Parathyroid adenoma (tissue), 2 donors: Measurements from ENCODE around the gene BOLA3.

Experiments
- H2AFZ ChIP-seq: fragments of 300-600 bp; sonication (generic); one replicate; pipeline ENCODE4 v1.7.0; 2017; ENCODE audit warnings: antibody characterized with exemption, mild to moderate bottlenecking
- H3K27ac ChIP-seq: fragments of 300-600 bp; sonication (generic); one replicate; pipeline ENCODE4 v1.7.0; 2017
- H3K27me3 ChIP-seq: fragments of 300-600 bp; sonication (generic); one replicate; pipeline ENCODE4 v1.7.0; 2017; ENCODE audit warnings: low read length; ENCODE audit not compliant: control insufficient read depth, insufficient read depth
- H3K36me3 ChIP-seq: fragments of 300-600 bp; sonication (generic); one replicate; pipeline ENCODE4 v1.7.0; 2017; ENCODE audit warnings: low read length; ENCODE audit not compliant: control insufficient read depth, insufficient read depth
- H3K4me1 ChIP-seq: fragments of 300-600 bp; sonication (generic); one replicate; pipeline ENCODE4 v1.7.0; 2017; ENCODE audit warnings: control low read depth
- H3K4me2 ChIP-seq: fragments of 300-600 bp; sonication (generic); one replicate; pipeline ENCODE4 v1.7.0; 2017; ENCODE audit warnings: low read length
- H3K4me3 ChIP-seq: fragments of 300-600 bp; sonication (generic); one replicate; pipeline ENCODE4 v1.7.0; 2017; ENCODE audit warnings: low read depth, low read length
- H3K79me2 ChIP-seq: fragments of 300-600 bp; sonication (generic); one replicate; pipeline ENCODE4 v1.7.0; 2017; ENCODE audit warnings: control low read depth
- H3K9ac ChIP-seq: fragments of 300-600 bp; sonication (generic); one replicate; pipeline ENCODE4 v1.7.0; 2017; ENCODE audit warnings: mild to moderate bottlenecking
- H3K9me3 ChIP-seq: fragments of 300-600 bp; sonication (generic); one replicate; pipeline ENCODE4 v1.7.0; 2017; ENCODE audit warnings: low read length; ENCODE audit not compliant: control insufficient read depth
- CTCF ChIP-seq: fragments of 300-600 bp; sonication (generic); IDR thresholded peaks from one replicate; pipeline ENCODE4 v1.7.0; 2017; ENCODE audit warnings: antibody characterized with exemption, mild to moderate bottlenecking
- donor health status: primary hyperparathyroidism.

Gene BOLA3

DNA sequence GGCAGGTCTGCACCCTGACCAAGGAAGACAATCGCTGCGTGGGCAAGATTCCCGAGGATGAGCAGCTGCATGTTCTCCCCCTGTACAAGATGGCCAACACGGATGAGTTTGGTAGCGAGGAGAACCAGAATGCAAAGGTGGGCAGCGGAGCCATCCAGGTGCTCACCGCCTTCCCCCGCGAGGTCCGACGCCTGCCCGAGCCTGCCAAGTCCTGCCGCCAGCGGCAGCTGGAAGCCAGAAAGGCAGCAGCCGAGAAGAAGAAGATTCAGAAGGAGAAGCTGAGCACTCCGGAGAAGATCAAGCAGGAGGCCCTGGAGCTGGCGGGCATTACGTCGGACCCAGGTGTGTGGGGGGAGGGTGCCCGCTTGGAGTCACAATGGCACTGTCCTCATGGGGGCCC lies 48.4 kb downstream of the BOLA3 start:
- H3K27me3 ChIP-seq, result no peaks in the 10 kb centered on the region
- no peak overlapping the region for H3K4me2 ChIP-seq
- no peak overlapping the region for H3K27ac ChIP-seq
- H3K79me2 ChIP-seq, result no peaks in the 10 kb centered on the region
- H2AFZ ChIP-seq, result no peak overlapping the region
- no peaks in the 10 kb centered on the region for H3K9me3 ChIP-seq
- H3K36me3 ChIP-seq, result no peaks in the 10 kb centered on the region
- no peak overlapping the region for H3K9ac ChIP-seq
- TF ChIP-seq CTCF, result no peak
- H3K4me1 ChIP-seq, result no peaks in the 10 kb centered on the region
- no peak overlapping the region for H3K4me3 ChIP-seq

DNA sequence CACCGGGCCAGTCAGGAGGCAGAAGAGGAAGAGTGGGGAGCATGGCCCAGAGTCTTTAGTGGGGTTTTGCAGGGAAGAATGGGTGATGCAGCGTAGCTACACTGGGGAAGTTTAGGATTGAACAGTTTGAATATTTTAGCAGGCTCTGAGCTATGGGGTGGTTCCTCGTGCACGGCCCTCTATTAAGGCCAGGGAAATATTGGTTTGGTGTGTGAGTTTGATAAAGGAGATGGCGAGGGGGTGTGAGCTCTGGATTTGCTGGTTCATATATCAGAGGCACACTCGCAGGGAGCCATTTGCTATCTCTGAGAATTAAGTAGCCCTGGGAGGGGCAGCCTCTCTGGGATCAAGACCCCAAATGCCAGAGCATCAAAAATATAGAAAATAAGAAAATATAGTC lies 50.1 kb downstream of the BOLA3 start:
- H3K9ac ChIP-seq, result no peak overlapping the region
- H3K9me3 ChIP-seq, result no peaks in the 10 kb centered on the region
- no peak for TF ChIP-seq CTCF
- H3K79me2 ChIP-seq, result no peaks in the 10 kb centered on the region
- no peaks in the 10 kb centered on the region for H3K36me3 ChIP-seq
- H2AFZ ChIP-seq, result no peak overlapping the region
- H3K27me3 ChIP-seq, result no peaks in the 10 kb centered on the region
- no peak overlapping the region for H3K4me3 ChIP-seq
- H3K27ac ChIP-seq, result no peak overlapping the region
- H3K4me1 ChIP-seq, result no peaks in the 10 kb centered on the region
- no peak overlapping the region for H3K4me2 ChIP-seq

DNA sequence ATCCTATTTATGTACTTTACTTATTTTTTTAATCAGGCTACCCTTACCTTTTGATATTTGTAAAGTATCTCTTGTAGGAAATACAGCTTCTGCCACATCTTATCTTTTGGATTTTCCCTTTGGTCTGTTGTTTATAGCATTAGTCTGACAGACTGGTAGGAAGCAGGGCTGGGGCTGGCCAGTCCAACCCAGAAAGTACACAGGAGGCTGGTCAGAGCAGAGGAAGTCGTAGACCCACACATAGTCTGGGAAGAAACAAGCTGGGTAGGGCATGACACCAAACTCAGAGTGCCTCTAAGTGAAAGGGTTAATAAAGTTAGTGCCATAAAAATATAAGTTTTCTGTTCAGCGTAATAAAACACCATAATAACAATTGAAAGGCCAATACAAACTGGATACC lies 51.7 kb downstream of the BOLA3 start:
- H3K27ac ChIP-seq, result no peak overlapping the region
- H2AFZ ChIP-seq, result no peak overlapping the region
- H3K4me1 ChIP-seq, result no peaks in the 10 kb centered on the region
- TF ChIP-seq CTCF, result no peak
- no peaks in the 10 kb centered on the region for H3K9me3 ChIP-seq
- no peaks in the 10 kb centered on the region for H3K36me3 ChIP-seq
- no peaks in the 10 kb centered on the region for H3K27me3 ChIP-seq
- no peak overlapping the region for H3K9ac ChIP-seq
- H3K4me3 ChIP-seq, result no peak overlapping the region
- H3K4me2 ChIP-seq, result no peak overlapping the region
- no peaks in the 10 kb centered on the region for H3K79me2 ChIP-seq

GRCh38 chr2:74095632-74096031 lies 52.1 kb downstream of the BOLA3 start:
- Histone ChIP-seq H3K79me2 (no peaks in the 10 kb centered on the region), H3K27ac (no peak overlapping the region), H3K9ac (no peak overlapping the region), H3K4me1 (no peaks in the 10 kb centered on the region), H3K27me3 (no peaks in the 10 kb centered on the region), H3K4me2 (no peak overlapping the region), H3K4me3 (no peak overlapping the region), H2AFZ (no peak overlapping the region), H3K36me3 (no peaks in the 10 kb centered on the region), H3K9me3 (no peaks in the 10 kb centered on the region)
- TF ChIP-seq CTCF, result no peak

DNA sequence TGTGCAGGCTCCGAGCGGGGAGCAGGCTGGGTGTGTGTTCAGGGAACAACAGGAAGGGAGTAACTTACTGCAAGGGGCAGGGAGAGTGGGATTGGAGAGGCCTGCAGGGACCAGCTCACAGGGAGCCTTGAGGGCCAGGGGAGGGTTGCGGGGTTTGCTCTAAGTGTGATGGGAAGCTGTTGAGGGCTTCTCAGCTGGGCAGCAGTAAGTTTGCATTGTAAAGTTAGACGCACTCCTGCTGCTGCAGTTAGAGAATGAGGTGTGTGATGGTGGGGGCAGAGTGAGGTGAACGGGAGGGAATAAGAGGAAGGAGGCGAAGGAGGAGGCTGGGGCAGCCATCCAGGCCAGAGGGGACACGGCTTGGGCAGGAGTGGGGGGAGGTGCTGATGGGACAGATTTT lies 53.4 kb downstream of the BOLA3 start:
- H3K4me1 ChIP-seq, result no peaks in the 10 kb centered on the region
- TF ChIP-seq CTCF, result no peak
- no peak overlapping the region for H3K4me2 ChIP-seq
- H3K27me3 ChIP-seq, result no peaks in the 10 kb centered on the region
- no peak overlapping the region for H3K27ac ChIP-seq
- no peaks in the 10 kb centered on the region for H3K36me3 ChIP-seq
- no peak overlapping the region for H2AFZ ChIP-seq
- no peak overlapping the region for H3K9ac ChIP-seq
- H3K9me3 ChIP-seq, result no peaks in the 10 kb centered on the region
- H3K79me2 ChIP-seq, result no peaks in the 10 kb centered on the region
- H3K4me3 ChIP-seq, result no peak overlapping the region
